Activated T-helper 1 cell treated with anti-CD3 and anti-CD28 coated beads, Interleukin-2, amount 50 U/mL, for 16 hours (primary cell): ENCODE measurements around the gene PDIK1L.
A peak's percentile ranks its signal among the peaks of the same experiment; 100 is the strongest.

Source experiments
- DNase-seq, 2 donors: peaks; one replicate each; pipeline ENCODE4 v3.0.0-alpha.2; 2020; ENCODE audit warnings: low read depth in 1 of 2, low spot score in 1 of 2

Gene PDIK1L

DNA sequence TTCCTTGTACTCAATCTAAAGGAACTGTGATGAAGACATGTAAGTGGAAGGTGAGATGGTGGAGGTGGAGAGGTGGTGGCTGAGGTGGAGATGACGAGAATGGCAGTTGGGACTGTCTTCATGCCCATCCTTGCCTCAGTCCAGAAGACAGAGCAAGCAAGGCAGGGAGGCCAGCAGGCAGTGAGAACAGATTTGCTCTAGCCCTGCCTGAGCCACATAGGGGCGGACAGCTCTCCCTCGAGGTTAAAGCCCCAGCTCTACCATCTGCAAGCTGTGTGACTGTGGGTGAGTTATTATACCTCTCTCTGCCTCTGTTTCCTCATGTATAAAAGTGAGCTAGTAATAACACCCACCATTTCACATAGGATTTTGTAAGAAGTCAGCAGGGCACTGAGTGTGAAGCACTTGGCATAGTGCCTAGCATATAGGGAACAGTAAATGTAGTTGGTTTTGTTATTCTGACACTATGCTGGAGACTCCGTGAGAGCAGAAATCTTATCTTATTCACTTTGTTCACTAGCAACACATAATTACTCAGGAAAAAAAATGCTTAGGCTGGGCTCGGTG is 42.4 kb downstream of the PDIK1L start:
- DNase-seq = no peak

DNA sequence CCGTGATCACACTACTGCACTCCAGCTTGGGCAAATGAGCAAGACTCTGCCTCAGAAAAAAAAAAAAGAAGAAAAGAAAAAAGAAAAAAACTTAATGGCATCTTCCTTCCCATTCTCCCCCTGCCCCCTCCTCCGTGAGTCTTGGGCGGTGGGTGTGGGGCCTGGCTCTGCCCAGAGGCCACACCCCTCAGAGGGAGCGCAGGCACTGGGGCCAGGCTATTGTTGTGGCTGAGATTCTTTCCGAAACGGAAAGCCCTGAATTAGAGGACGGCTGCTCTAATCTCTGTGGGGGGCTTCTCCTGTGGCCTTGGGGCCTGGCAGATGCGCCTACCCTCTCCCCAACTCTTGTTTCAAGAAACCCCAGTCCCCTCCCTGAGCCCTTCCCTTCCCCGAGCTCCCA is 43.1 kb downstream of the PDIK1L start:
- DNase-seq = no peak

DNA sequence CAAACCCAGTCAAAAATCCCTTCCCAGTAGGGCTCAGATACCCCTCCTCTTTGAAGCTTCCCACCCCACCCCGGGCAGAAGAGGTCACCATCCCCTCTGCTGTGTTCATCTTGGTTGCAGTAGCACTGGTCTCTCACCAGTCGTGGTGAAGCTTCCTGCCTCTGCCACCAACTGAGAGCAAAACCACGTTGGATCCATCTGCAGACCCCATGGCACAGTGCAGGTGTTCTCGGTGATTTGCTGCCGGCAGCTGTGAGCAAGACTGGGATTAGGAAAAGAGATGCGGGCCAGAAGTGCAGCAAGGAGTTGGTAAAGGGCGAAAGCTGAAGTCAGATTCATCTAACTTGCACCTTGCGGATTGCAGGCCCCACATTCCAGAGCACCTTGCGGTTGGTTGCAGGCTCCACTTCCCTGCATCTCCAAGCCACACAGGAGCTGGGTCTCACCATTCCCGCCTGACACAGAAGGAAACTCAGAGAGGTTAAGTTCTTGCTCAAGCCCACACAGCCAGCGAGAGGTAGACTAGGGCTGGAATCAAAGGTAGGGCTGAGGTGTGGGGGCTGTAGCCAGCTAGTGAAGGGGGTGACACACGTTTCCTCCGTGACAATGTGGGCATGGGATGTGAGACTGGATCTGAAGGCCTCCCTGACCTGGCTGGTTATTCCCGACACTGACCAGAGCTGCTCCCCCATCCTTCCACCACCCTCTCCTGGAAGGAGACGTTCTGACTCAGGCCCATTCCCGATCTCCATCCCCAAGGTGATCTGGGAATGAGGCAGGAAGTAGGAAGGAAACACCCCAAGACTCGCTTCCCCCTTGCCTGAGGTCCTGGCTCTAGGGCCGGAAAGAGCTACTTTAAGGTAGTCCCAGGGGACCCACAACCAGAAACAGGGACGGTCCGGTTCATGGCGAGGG is 44.0 kb downstream of the PDIK1L start:
- no peak for DNase-seq

DNA sequence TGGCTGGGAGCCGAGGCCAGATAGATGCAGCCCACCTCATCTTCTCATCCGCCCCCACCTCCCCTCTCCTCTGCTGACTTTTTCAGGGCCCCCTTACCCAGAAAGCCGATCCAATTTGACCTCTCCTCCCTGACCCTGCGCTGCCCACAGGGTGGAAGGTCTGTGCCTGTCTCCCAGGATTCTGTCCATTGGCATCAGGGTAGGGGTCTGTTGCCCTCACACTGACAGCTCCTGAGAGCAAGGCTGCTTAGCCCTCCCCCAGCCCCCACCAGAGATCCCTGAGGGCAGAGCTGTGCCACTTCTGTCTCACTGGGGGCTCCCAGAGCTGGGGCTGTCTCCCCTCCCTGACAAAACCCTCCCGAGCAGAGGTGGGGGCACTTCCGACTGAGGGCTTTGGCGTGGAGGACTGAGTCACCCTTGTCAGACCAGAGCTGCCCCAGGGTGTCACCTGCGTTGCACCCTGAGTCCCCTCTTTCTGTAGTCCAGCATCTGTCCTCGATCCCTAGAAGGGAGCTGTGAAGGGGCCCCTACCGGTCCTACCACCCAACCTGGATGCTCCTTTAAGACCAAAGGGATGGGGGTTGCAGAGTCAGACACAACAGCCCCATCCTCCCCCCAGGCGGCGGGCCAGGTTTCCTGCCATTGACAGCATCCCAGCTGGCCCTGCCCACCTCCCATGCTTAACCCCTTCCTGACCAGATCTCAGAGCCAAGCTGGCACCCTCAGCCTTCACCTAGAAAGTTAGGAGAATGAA is 44.8 kb downstream of the PDIK1L start:
- no peak for DNase-seq

DNA sequence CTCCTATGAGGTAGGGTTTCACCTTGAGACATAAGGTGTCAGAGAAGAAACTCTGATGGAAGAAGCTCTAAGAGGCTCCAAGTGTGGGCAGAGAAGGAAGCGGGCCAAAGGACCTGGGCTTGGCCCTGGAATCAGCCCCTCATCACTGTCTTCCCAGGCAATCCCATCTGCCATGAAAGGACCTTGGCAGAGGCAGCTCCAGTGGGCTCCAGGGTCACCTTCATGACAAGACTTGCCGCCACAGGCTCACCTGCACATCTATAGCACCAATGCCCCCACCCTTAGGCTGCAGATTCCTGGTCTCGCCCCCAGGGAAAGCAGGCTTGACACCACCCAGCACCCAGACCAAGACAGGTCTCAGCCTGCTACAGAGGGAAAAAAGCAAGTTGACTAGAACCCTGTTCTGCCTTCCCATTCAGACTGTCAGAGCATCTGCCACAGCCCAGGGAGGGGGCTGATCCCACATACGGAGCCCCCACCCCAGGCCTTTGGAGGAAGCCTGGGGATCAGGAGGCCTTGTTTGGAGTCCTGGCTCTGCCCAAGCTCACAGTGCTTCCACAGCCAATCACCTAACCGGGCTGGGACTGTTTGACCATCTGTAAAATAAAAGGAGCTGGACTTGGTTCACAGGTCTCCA is 46.8 kb downstream of the PDIK1L start:
- DNase-seq = no peak

DNA sequence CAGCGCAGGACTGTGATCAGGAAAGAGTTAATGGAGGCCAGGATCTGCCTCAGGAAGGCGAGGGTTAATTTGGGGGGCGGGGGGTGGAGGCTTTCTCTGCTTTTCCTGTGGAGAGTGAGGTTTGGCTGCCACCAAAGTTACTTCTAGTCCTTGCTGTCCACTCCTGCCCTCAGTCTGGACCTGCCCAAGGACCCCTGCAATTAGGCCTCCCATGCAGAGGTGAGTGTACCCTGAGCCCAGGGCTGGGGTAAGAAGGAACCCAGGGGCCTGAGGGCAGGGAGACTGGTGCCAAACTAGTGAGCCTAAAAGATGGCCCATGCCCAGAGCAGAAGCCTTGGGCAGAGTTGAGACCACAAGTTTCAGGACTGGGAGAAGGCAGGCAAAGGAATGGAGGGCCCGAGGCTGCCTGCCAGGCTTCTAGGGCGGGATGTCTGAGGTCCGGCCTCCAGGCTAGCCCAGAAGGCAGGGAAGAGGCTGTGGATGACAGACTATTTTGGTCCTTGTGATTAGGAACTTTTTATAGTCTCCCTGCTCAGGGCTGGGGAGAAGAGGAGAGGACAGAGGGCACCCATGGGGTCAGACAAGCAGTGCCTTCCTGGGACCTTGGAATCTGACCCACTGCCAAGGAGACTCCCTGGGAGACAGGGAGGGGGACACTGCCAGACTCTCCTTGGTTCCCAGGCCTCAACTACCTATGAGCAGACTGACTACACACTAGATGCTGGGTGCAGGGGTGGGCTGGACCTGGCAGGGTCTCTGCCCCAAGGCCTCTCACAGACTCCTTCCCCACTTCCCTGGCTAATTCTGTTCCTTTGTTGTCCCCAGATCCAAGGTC is 47.5 kb downstream of the PDIK1L start, which contains the start of gene FAM110D:
TSS of gene FAM110D (plus strand) at position 172 of the 835 bp plus-strand sequence. CDS start 2,213 bp downstream, outside the sequence.
- DNase-seq = no peak

DNA sequence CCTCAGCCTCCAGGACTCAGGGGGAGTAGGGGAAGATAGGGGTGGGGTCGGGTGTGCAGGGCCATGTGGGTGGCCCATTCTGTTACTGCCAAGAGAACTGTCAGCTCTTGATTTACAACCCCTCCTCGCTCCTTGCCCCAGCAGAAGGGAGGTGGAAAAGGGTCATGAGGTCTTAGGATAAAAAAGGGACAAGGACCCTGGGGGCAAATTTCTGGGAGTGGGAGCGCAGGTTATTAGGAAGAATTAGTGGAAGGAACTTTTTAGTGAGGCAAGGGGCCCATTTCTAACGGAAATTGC is 48.1 kb downstream of the PDIK1L start:
- DNase-seq = no peak

DNA sequence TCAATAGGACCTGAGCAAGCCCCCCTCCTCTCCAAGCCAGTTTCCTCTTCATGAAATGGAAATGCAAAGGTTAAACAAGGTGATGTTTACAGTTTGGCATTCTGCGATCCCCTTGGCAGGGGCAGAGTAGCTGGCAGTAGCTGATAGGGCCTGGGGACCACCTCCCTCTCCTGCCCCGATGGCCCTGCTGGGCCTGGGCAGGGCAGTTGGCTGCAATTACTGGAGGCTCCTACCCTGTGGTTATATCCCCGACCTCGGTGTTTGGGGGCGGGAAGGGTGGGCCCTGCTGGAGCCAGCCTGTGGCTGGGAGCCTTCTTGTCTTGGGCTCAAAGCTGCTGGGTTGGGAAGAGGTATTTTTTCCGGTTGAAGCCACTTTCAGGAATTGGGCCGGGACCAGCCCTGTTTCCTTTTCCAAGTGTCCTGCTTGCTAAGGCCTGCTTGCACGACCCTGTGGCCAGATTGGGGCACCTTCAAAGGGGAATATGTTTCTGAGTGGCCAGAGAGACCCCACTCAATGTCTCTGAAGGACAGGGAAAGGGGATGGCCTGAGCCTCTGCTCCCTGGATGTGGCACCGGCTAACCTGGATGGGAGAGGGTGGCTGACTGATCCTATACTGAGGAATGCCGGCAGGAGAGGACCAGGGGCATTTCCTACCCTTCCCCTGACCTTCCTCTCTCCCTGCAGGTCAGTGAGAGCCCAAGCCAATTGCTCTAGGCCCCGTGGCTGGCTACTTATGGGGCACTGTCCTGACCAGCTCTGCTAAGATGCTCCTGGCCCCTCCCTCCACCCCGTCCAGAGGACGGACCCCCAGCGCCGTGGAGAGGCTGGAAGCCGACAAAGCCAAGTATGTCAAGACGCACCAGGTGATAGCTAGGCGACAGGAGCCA is 49.1 kb downstream of the PDIK1L start:
- DNase-seq = no peak

DNA sequence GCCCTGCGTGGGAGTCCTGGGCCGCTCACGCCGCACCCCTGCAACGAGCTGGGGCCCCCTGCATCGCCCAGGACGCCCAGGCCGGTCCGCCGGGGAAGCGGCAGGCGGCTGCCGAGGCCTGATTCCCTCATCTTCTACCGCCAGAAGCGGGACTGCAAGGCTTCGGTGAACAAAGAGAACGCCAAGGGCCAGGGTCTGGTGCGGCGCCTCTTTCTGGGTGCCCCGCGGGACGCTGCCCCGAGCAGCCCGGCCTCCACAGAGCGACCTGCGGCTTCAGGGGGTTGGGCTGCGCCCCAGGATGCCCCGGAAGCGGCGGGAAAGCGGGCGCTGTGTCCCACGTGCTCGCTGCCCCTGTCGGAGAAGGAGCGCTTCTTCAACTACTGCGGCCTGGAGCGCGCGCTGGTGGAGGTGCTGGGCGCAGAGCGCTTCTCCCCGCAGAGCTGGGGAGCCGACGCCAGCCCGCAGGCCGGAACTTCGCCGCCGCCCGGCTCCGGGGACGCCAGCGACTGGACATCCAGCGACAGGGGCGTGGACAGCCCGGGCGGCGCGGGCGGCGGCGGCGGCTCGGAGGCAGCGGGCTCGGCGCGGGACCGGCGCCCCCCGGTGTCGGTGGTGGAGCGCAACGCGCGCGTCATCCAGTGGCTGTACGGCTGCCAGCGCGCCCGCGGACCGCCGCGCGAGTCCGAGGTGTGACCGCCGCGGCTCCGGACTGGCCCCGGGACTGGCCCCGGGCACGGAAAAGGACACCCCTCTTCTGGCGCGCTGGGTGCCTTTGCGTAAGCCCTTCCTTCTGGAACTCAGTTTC is 50.0 kb downstream of the PDIK1L start:
- DNase-seq = peak in 1 of 2 donors; percentile 22

DNA sequence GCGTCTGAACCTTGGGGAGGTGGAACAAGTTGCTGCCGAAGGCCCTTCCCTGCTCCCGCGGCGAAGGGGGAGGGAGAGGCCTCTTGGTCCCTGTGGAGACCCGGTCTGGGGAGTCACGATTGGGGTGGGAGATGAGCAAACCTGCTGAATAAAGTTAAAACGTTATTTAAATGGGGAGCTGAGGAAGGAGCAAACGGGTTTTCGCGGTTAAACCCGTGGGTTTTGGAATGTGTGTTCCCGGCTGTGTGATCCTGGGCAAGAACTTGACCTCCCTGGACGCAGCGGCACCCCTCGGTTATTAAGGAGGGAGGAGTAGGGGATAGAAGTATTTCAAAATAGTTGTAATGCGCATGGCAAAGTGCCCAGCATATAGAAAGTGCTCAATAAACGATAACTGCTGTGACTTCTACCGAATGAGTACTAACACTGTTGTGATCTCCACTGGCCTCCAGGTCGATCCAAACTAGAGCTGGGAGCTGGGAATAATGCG is 50.6 kb downstream of the PDIK1L start:
- no peak for DNase-seq

DNA sequence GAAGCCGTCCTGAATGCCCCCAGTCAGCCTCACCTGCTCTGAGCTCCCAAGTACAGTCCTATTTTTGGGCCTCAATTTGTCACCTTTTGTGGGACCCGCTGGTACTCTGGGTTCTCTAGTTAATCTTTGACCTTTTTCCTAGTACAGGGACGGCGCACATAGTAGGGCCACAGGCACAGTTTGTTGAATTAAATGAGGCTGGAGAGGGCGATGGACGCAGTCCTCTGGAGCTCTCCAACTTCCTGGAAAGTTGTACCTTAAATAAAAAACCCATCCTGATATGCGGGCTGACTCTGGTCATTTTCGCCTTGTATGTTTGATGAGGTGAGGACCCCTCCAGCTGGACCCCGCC is 52.0 kb downstream of the PDIK1L start:
- no peak for DNase-seq

DNA sequence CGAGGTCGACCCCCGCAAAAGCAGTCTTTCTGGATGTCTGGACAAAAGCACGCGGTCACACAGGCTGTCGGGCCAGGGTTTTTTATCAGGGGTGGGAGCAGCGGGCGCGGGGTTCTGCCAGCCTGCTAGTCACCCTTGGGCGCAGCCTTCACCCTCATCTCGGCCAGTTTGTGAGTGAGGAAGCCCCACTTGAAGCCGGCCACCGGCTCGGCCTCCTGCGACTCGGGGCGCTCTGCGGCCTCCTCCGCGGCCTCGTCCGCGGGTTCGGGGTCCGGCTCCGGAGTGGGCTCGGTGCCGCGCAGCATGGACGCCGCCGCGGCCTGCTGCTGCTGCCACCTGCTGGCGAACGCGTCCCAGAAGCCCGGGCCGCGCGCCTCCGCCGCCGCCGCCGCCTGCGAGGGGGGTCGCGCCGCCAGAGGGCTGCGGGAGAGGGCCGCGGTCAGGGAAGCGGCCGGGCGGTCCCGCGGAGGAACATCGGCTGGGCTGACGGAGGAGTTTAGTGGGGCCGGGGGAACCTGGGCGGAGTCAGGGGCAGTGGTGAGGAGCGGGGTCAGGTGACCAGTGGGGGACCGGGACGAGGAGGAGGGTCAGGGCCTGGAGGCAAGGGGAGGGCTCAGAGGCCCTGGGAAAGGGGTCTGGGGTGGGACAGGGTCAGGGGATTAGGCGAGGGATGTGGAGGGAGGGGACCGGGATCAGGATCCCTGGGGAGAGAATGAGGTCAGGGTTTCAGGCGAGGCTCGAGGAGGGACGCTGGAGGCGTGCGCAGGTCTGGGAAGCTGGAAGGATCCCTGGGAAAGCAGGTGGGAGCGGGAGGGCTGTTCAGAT is 52.6 kb downstream of the PDIK1L start:
- peak in 1 of 2 donors; percentile 22 for DNase-seq

DNA sequence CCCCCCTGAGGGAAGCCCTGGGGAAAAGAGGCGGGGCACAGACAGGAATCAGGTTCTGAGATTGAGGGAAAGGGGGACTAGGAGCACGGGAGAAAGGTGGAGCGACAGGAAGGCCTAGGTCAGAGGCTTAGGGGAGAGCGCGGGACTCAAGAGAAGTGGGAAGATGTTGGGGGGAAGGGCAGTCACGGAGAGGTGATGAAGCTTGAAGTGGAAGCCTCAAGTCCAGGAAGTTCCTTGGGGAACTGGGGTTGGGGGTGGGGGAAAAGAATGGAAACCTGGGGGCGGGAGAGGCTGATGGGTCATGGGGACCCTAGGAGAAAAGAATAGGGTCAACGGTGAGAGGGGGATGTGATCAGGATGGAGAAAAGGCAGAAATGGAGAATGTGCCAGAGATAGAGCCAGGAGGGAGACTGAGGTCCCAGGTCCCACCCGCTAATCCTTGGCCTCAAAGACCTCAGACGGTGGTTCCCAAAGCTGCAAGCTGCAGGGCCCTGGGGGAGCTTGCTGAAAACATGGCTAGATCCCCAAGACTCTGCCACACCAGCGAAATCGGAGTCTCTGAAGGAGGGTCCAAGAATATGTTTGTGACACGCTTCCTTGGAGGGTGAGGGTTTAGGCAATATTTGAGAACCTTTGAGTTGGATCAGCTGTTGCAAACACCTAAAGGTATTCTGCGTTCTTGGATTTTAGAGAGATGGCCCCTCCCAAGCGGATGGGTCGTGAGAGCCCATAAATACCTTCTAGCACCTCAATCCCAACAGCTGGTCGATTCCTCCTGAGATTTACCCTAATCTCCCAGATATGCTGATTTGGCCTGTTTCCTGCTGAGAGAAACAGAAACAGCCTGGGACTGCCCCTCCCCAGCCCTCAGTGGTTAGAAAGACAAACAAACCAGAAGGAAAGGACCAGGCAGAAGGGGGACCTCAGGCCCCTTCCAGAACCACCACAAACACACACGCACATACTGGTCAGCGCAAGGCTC is 53.5 kb downstream of the PDIK1L start:
- DNase-seq = no peak

DNA sequence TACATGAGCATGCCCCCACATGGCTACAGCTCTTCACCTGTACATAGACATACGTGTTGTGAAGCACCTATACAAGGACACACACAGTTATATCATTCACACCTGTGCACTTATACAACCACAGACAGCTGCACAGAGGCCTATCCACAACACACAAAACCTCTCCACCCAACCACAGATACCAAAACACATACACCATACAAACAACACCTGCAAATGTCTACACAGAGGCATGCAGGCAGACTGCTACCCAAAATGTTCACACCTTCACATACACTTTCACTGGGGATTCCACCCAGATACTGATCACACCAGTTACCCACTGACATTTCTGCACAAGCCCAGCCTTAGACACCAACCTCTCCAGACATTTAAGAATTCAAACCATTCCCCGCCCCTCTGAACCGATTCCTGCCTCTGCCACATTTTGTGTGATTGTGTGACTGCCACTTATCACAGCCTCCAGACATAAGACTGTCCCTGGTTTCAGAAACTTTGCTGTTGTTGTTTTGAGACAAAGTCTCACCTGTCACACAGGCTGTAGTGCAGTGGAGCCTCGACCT is 55.2 kb downstream of the PDIK1L start:
- no peak for DNase-seq

DNA sequence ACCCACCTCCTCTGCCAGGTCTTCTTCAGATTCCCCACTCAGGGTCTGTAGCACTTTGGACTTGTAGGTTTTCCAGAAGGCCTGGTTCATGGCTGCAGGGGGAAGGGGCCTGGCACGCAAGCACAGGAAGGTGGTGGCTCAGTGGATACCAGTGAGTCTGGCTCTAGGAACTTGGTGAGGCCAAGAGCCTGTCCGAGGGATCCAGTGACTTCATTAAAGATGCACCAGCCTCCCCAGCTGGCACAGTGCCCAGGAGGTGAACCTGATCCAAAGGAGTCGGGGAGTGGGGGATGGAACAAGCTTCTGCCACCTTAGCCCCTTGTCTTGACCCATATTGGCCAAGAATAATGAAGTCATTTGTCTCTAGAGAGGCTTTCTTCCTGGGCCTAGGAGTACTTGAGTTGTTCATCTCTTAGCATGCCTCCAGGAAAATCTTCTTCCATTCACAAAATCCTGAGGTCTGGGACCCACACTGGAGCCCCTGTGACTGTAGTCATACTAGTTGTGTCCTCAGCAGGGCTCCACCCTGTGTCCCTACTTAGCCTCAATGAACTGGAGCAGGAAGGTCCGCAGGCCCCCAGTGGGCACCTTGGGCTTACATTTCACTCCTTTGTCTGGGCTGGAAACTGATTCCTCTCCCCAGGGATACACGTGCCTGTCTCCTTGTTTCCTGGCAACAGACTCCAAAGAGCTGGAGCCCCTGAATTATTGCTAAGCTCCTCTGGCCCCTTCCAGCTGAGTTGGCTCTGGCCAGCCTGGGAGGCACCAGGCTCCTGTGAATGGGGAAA is 57.0 kb downstream of the PDIK1L start, which contains the start of gene C1orf232:
TSS of gene C1orf232 (minus strand) at position 554 of the 788 bp plus-strand sequence. CDS start at position 90, 464 bp downstream.
- DNase-seq = no peak

DNA sequence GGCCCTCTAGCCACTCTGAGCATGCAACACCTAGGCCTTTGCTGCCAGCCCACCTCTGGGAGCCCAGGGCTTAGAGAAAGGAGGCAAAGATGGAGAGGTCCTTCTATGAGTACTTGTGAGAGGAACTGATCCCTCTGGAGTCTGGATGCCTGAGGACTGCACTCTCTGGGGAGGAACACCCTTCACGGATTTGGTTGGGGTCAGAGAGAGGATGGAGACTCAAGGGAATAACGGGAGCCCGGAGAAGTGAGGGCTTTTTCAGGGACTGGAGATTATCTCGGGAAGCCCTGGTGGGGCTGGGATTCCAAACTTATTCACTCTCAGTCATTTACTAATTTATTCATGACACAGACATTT is 57.6 kb downstream of the PDIK1L start:
- DNase-seq = no peak
